Peyer's patch (tissue), 4 donors: ENCODE data around the gene HDAC4. TPM values are rescaled to one million over a fixed set of nuclear protein-coding genes. Genes with fewer than 3 reads are reported as not detected.

ENCODE experiments used
- DNase-seq, 3 donors: peaks; one replicate each; pipeline ENCODE4 v3.0.0-alpha.2; 2017 to 2019
- H3K27ac ChIP-seq, 4 donors: fragments of 200-600 bp; sonication (generic); one replicate each; pipeline ENCODE4 v1.5.1; 2016 to 2019
- H3K27me3 ChIP-seq, 2 donors: fragments of 200-600 bp; sonication (generic); one replicate each; pipeline ENCODE4 v1.5.1; 2019
- H3K36me3 ChIP-seq, 3 donors: fragments of 200-600 bp; sonication (generic); one replicate each; pipeline ENCODE4 v1.5.1; 2016 to 2019
- H3K4me1 ChIP-seq, 4 donors: fragments of 200-600 bp; sonication (generic); one replicate each; pipeline ENCODE4 v1.5.1; 2016 to 2019
- H3K4me3 ChIP-seq, 4 donors: fragments of 200-600 bp; sonication (generic); 1 replicate in 3 of 4; 2 replicates in 1 of 4; pipeline ENCODE4 v1.5.1; 2016 to 2019; ENCODE audit warnings: mild to moderate bottlenecking in 1 of 4
- H3K9me3 ChIP-seq, 4 donors: fragments of 200-600 bp; sonication (generic); one replicate each; pipeline ENCODE4 v1.5.1; 2016 to 2019; ENCODE audit warnings: mild to moderate bottlenecking in 1 of 4
- POLR2A ChIP-seq, 2 donors: fragments of 450-650 bp; IDR thresholded peaks; one replicate each; pipeline ENCODE4 v1.5.1; 2017; ENCODE audit warnings: antibody characterized with exemption in 2 of 2, mild to moderate bottlenecking in 2 of 2, moderate library complexity in 2 of 2
- total RNA-seq, 4 donors: library from RNA; depleted of rRNA; stranded (reverse); fragments of >200 nt; gene quantifications; one replicate each; pipeline ENCODE4 v1.1.0, GENCODE V29; 2016
- TF ChIP-seq, protein P1 (sequence below), 6 experiments: fragments of 450-650 bp in 4 of 6; fragments of 200-600 bp in 2 of 6; sonication (generic) in 1 of 6; IDR thresholded peaks; one replicate each; pipeline ENCODE4 v1.5.1; 2017 to 2019; ENCODE audit warnings: antibody characterized with exemption in 6 of 6, mild to moderate bottlenecking in 3 of 6, moderate library complexity in 1 of 6

Gene HDAC4
- total RNA-seq, 4 donors from 2014 or later: 28.9 to 198 (median 102) TPM

DNA sequence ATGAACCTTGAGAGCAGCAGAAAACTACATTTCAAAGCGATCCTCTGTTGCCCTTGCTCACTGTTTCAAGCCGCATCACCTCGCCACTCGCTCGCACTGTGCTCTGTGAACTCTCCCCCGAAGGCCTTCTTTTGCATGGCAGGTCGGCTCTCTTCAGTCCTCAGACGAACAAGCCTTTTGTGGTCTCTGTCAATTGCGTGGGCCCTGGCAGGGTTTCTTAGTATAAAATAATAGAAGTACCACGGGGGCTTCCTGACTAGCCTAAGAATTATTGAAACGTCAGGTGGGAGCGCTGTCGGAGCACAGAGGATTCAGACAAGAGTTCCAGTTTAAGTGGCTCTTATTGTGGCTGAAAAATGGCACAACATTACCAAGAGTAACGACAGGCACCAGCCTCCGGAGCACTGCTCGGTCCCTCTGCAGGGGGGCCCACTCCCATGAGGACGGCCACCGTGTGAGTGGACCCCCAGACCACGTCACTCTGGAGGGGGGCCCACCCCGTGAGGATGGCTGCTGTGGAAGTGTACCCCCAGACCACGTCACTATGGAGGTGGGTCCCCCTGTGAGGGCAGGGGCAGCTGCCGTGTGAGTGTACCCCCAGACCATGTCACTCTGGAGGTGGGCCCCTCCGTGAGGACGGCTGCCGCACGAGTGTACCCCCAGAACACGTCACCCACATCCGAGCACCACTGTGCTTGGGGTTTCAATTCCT lies 237.7 kb downstream of the HDAC4 start:
- H3K9me3 ChIP-seq: no peaks in the 10 kb centered on the region
- no peak overlapping the region for H3K27ac ChIP-seq
- TF ChIP-seq POLR2A (IDR thresholded peaks at IDR 0.05): no peak
- TF ChIP-seq, protein P1, sequence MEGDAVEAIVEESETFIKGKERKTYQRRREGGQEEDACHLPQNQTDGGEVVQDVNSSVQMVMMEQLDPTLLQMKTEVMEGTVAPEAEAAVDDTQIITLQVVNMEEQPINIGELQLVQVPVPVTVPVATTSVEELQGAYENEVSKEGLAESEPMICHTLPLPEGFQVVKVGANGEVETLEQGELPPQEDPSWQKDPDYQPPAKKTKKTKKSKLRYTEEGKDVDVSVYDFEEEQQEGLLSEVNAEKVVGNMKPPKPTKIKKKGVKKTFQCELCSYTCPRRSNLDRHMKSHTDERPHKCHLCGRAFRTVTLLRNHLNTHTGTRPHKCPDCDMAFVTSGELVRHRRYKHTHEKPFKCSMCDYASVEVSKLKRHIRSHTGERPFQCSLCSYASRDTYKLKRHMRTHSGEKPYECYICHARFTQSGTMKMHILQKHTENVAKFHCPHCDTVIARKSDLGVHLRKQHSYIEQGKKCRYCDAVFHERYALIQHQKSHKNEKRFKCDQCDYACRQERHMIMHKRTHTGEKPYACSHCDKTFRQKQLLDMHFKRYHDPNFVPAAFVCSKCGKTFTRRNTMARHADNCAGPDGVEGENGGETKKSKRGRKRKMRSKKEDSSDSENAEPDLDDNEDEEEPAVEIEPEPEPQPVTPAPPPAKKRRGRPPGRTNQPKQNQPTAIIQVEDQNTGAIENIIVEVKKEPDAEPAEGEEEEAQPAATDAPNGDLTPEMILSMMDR (IDR thresholded peaks at IDR 0.05): no peak
- no peaks in the 10 kb centered on the region for H3K4me1 ChIP-seq
- no peak overlapping the region for H3K4me3 ChIP-seq
- H3K36me3 ChIP-seq: peaks cover 0 to 26% (median 0%) of the 10 kb centered on the region in 3 donors
- DNase-seq: peak in 2 of 3 donors; percentile 19 to 34
- H3K27me3 ChIP-seq: no peaks in the 10 kb centered on the region

DNA sequence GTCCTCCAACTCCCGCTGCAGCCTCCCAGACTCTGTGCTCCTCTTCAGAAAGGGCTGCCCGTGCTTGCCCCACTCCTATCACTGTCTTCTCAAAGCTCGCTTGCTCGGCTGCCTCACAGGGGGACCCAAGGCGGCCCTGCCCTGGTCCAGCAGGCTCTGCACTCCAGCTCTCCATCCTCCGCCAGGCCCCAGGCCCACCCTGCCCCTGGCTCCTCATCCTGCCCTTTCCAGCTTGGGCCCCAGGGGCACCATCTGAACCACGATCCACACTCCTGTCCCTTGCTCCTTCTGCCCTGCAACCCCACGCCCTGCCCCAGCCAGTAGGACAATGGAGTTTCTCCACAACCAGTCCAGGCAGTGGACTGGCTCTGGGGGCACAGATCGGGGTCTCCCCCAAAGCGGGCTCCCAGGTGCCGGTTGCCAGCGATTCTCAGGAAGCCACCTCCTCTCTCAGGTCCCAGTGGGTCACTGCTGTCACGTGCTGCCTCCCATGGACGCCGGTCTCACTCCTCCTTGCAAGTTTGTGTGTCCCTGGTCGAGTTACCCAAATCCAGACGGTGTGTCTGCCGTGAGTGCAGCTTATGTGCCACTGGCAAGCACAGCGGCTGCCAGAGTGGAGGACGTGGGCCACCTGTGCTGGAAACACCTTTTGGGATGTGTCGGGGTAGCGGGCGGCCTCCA lies 238.5 kb downstream of the HDAC4 start:
- peak in 2 of 3 donors; percentile 24 to 43 for DNase-seq
- Histone ChIP-seq H3K9me3 (no peaks in the 10 kb centered on the region), H3K4me3 (no peak overlapping the region), H3K4me1 (peaks cover 0 to 3% (median 0%) of the 10 kb centered on the region in 4 donors), H3K36me3 (peaks cover 0 to 26% (median 0%) of the 10 kb centered on the region in 3 donors), H3K27me3 (no peaks in the 10 kb centered on the region), H3K27ac (no peak overlapping the region)
- TF ChIP-seq POLR2A (IDR thresholded peaks at IDR 0.05): no peak
- TF ChIP-seq, protein P1 (IDR thresholded peaks at IDR 0.05): no peak

- TF ChIP-seq, protein P1 (IDR thresholded peaks at IDR 0.05): no peak
- no peak for TF ChIP-seq POLR2A (IDR thresholded peaks at IDR 0.05)
- H3K36me3 ChIP-seq: peaks cover 0 to 26% (median 0%) of the 10 kb centered on the region in 3 donors
These were observed 239.1 kb downstream of the HDAC4 start for GRCh38 chr2:239161711-239162140.

DNA sequence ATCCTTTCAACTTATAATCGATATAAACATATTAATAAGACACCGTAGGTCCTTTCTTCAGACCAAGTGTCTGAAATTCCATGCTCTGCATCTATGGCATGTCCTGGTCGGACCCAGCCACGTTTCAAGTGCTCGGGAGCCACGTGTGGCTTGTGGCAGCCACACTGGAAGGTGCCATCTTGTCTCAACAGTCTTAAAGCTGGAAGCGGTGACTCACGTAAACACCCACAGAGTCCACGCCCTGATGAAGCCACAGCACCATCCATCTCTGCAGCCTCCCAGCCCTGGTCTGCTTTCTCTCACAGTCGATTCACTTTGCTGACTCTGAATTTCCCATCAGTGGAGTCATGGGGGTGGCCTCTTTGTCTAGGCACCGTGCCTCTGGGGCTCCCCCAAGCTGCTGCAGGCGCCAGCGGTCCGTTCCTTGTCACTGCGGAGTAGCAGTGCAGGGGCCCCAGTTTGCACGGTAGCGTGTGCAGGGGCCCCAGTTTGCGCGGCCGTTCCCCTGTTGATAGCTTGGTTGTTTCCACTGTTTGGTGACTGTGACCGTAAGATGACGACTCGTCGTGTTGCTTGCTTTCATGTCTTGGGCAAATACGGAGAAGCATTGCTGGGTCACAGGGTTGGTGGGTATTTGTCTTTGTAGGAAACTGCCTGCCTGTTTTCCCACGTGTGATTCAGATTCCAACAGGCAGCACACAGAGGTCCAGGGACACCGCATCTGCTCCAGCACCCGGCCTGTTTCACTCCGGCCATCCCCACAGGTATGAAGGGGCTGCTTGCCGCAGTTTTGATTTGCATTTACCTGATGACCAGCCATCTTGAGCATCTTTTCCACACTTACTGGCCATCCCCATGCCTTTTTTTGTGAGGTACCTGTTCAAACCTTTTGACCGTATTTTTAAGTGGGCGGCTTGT lies 240.3 kb downstream of the HDAC4 start:
- Histone ChIP-seq H3K27me3 (no peaks in the 10 kb centered on the region), H3K27ac (no peak overlapping the region), H3K36me3 (peaks cover 0 to 36% (median 0%) of the 10 kb centered on the region in 3 donors), H3K9me3 (no peaks in the 10 kb centered on the region), H3K4me3 (no peak overlapping the region), H3K4me1 (peaks cover 0 to 3% (median 0%) of the 10 kb centered on the region in 4 donors)
- TF ChIP-seq, protein P1 (IDR thresholded peaks at IDR 0.05): no peak
- TF ChIP-seq POLR2A (IDR thresholded peaks at IDR 0.05): no peak
- peak in 2 of 3 donors; percentile 36 to 38 for DNase-seq

More at GRCh38 chr2:239161711-239162140, 239.1 kb downstream of the HDAC4 start:
- DNase-seq: peak in 2 of 3 donors; percentile 33 to 37
- H3K9me3 ChIP-seq: no peaks in the 10 kb centered on the region
- H3K27me3 ChIP-seq: no peaks in the 10 kb centered on the region
- H3K4me3 ChIP-seq: no peak overlapping the region
- H3K4me1 ChIP-seq: peaks cover 0 to 3% (median 0%) of the 10 kb centered on the region in 4 donors
- no peak overlapping the region for H3K27ac ChIP-seq

DNA sequence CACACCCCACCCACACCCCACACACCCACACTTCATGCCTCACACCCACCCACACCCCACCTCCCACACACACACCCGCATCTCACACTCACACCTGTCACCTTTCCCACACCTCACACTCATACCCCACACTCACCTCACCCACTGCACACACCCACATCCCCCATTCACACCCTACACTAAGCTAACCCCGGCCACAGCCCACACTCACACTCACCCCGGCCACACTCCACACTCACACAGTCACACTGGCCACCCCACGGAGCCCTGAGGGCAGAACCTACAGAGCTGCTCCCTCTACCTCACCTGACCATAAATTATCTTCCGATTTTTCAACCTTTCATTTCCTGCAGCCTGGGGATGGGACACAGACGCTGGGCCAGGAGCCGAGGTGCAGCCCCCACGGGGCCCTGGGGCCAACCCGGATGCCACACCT lies 241.3 kb downstream of the HDAC4 start:
- Histone ChIP-seq H3K27me3 (no peaks in the 10 kb centered on the region), H3K4me3 (no peak overlapping the region), H3K27ac (no peak overlapping the region), H3K9me3 (no peaks in the 10 kb centered on the region), H3K4me1 (peaks cover 0 to 3% (median 0%) of the 10 kb centered on the region in 4 donors), H3K36me3 (peaks cover 0 to 46% (median 0%) of the 10 kb centered on the region in 3 donors)
- DNase-seq: peak in 2 of 3 donors; percentile 23 to 34
- TF ChIP-seq, protein P1 (IDR thresholded peaks at IDR 0.05): no peak
- no peak for TF ChIP-seq POLR2A (IDR thresholded peaks at IDR 0.05)
